Occipital lobe (tissue), 2 donors: Measurements from ENCODE around the gene BAHD1. TPM values are rescaled to one million over a fixed set of nuclear protein-coding genes. Genes with fewer than 3 reads are reported as not detected.
"Not testable (repeated sequence)": the region's sequence is repeated elsewhere in the genome, so short reads cannot be mapped to it uniquely, and the experiment has no call there.

Experiments
- DNase-seq: peaks from one replicate; lab custom pipeline; 2025; lab: John Stamatoyannopoulos, UW
- total RNA-seq: library from RNA; depleted of rRNA; stranded (reverse); fragments of >200 nt; gene quantifications from one replicate; pipeline ENCODE4 v1.2.3, GENCODE V29; 2014

The BAHD1 gene
- total RNA-seq, 1 donor from 2014 or later = 10.6 TPM

GRCh38 chr15:40444736-40445135, 4.0 kb downstream of the BAHD1 start:
- no peak for DNase-seq

GRCh38 chr15:40445421-40445922, 4.7 kb downstream of the BAHD1 start:
- no peak for DNase-seq

- DNase-seq = no peak
These were observed 5.4 kb downstream of the BAHD1 start for GRCh38 chr15:40446144-40446543.

GRCh38 chr15:40448354-40448753, 7.6 kb downstream of the BAHD1 start:
- no peak for DNase-seq

- DNase-seq = no peak
These were observed 8.5 kb downstream of the BAHD1 start for GRCh38 chr15:40449275-40449674.

- DNase-seq = no peak
These were observed 9.3 kb downstream of the BAHD1 start for GRCh38 chr15:40450047-40450446.

- DNase-seq = no peak
These were observed 10.9 kb downstream of the BAHD1 start for GRCh38 chr15:40451527-40452158.

- no peak for DNase-seq
These were observed 11.7 kb downstream of the BAHD1 start for GRCh38 chr15:40452296-40453090.

- DNase-seq = not testable (repeated sequence)
These were observed 13.2 kb downstream of the BAHD1 start for GRCh38 chr15:40453941-40454340.

GRCh38 chr15:40454904-40455391, 14.2 kb downstream of the BAHD1 start:
- DNase-seq = no peak

GRCh38 chr15:40456299-40456712, 15.6 kb downstream of the BAHD1 start:
- no peak for DNase-seq

- DNase-seq = no peak
These were observed 16.0 kb downstream of the BAHD1 start for GRCh38 chr15:40456738-40457137.

- no peak for DNase-seq
These were observed 18.0 kb downstream of the BAHD1 start for GRCh38 chr15:40458495-40459371.

GRCh38 chr15:40459391-40460015, 18.8 kb downstream of the BAHD1 start:
- DNase-seq = no peak

- no peak for DNase-seq
These were observed 19.7 kb downstream of the BAHD1 start for GRCh38 chr15:40460404-40460803.

GRCh38 chr15:40461958-40462357, 21.2 kb downstream of the BAHD1 start:
- DNase-seq = no peak

- no peak for DNase-seq
These were observed 22.5 kb downstream of the BAHD1 start for GRCh38 chr15:40463279-40463678.

GRCh38 chr15:40463886-40464545, 23.3 kb downstream of the BAHD1 start:
- no peak for DNase-seq

GRCh38 chr15:40464595-40465185, 23.9 kb downstream of the BAHD1 start:
- DNase-seq = no peak

- DNase-seq = no peak
These were observed 25.2 kb downstream of the BAHD1 start for GRCh38 chr15:40465939-40466338.
